ENCODE results near the gene TSPYL1. TPM values are rescaled to one million over a fixed set of nuclear protein-coding genes. Genes with fewer than 3 reads are reported as not detected.

Gene TSPYL1
- total RNA-seq, 1 donor from 2014 or later: 73.5 TPM

- no peak for TF ChIP-seq CTCF (IDR thresholded peaks at IDR 0.05; ENCODE audit: insufficient read depth, low read length, poor library complexity, severe bottlenecking)
- no peak for DNase-seq (ENCODE audit: low read depth)
- Histone ChIP-seq H3K4me3 (ENCODE audit: low read depth, low read length) (no peak overlapping the region), H3K36me3 (ENCODE audit: control insufficient read depth, insufficient read depth, low read length) (no peaks in the 10 kb centered on the region), H3K27me3 (ENCODE audit: control insufficient read depth, insufficient read depth, low read length) (no peaks in the 10 kb centered on the region)
Observed at GRCh38 chr6:116283191-116283590, 3.5 kb upstream of the TSPYL1 start.

- no peaks in the 10 kb centered on the region for H3K27me3 ChIP-seq (ENCODE audit: control insufficient read depth, insufficient read depth, low read length)
- no peak for TF ChIP-seq CTCF (IDR thresholded peaks at IDR 0.05; ENCODE audit: insufficient read depth, low read length, poor library complexity, severe bottlenecking)
- no peak for DNase-seq (ENCODE audit: low read depth)
- no peaks in the 10 kb centered on the region for H3K36me3 ChIP-seq (ENCODE audit: control insufficient read depth, insufficient read depth, low read length)
- H3K4me3 ChIP-seq (ENCODE audit: low read depth, low read length): no peak overlapping the region
Observed at GRCh38 chr6:116282698-116283097, 3.0 kb upstream of the TSPYL1 start.

GRCh38 chr6:116280933-116281316, 1.2 kb upstream of the TSPYL1 start:
- TF ChIP-seq CTCF (IDR thresholded peaks at IDR 0.05; ENCODE audit: insufficient read depth, low read length, poor library complexity, severe bottlenecking): no peak

GRCh38 chr6:116280161-116280932, 617 bp upstream of the TSPYL1 start:
- no peak for DNase-seq (ENCODE audit: low read depth)
- Histone ChIP-seq H3K27me3 (ENCODE audit: control insufficient read depth, insufficient read depth, low read length) (no peaks in the 10 kb centered on the region), H3K36me3 (ENCODE audit: control insufficient read depth, insufficient read depth, low read length) (no peaks in the 10 kb centered on the region), H3K4me3 (ENCODE audit: low read depth, low read length) (peak overlapping the region; percentile 97)
- no peak for TF ChIP-seq CTCF (IDR thresholded peaks at IDR 0.05; ENCODE audit: insufficient read depth, low read length, poor library complexity, severe bottlenecking)

More at GRCh38 chr6:116280933-116281316, 1.2 kb upstream of the TSPYL1 start:
- Histone ChIP-seq H3K36me3 (ENCODE audit: control insufficient read depth, insufficient read depth, low read length) (no peaks in the 10 kb centered on the region), H3K4me3 (ENCODE audit: low read depth, low read length) (no peak overlapping the region), H3K27me3 (ENCODE audit: control insufficient read depth, insufficient read depth, low read length) (no peaks in the 10 kb centered on the region)
- DNase-seq (ENCODE audit: low read depth): no peak

- Histone ChIP-seq H3K4me3 (ENCODE audit: low read depth, low read length) (peak overlapping the region; percentile 97), H3K36me3 (ENCODE audit: control insufficient read depth, insufficient read depth, low read length) (no peaks in the 10 kb centered on the region), H3K27me3 (ENCODE audit: control insufficient read depth, insufficient read depth, low read length) (no peaks in the 10 kb centered on the region)
- DNase-seq (ENCODE audit: low read depth): no peak
- no peak for TF ChIP-seq CTCF (IDR thresholded peaks at IDR 0.05; ENCODE audit: insufficient read depth, low read length, poor library complexity, severe bottlenecking)
Observed at GRCh38 chr6:116278854-116279231, 887 bp downstream of the TSPYL1 start.

GRCh38 chr6:116278481-116278829, 1.3 kb downstream of the TSPYL1 start:
- Histone ChIP-seq H3K27me3 (ENCODE audit: control insufficient read depth, insufficient read depth, low read length) (no peaks in the 10 kb centered on the region), H3K4me3 (ENCODE audit: low read depth, low read length) (peak overlapping the region; percentile 97), H3K36me3 (ENCODE audit: control insufficient read depth, insufficient read depth, low read length) (no peaks in the 10 kb centered on the region)
- no peak for DNase-seq (ENCODE audit: low read depth)
- no peak for TF ChIP-seq CTCF (IDR thresholded peaks at IDR 0.05; ENCODE audit: insufficient read depth, low read length, poor library complexity, severe bottlenecking)
